GM12878 (cell line): ENCODE data around the gene PPP2R5D. TPM values are rescaled to one million over a fixed set of nuclear protein-coding genes. Genes with fewer than 3 reads are reported as not detected.

Experiments
- ATAC-seq: fragments of 200-7000 bp; cut with Tn5 transposase; 3 replicates; pipeline ENCODE4 v1.9.1; 2020; ENCODE audit warnings: mild to moderate bottlenecking, moderate library complexity
- BruUV-seq: library from RNA; stranded (reverse); fragments of 400-500 nt; replicated peaks from 2 replicates; lab custom pipeline; 2021; lab: Mats Ljungman, UMichigan
- CTCF ChIA-PET: fragments of 300-600 bp; sonication (Branson Sonifier 250); formaldehyde crosslinking; extraction: SDS; loops from one replicate; lab custom pipeline; 2021; ENCODE audit warnings: inconsistent platforms; lab: Yijun Ruan, JAX
- POLR2A ChIA-PET: fragments of 350-600 bp; formaldehyde crosslinking; extraction: SDS; loops from one replicate; lab custom pipeline; 2021; ENCODE audit warnings: inconsistent platforms; lab: Charles Lee
- RAD21 ChIA-PET: fragments of 300-600 bp; sonication (Branson Sonifier 250); formaldehyde crosslinking; loops from one replicate; lab custom pipeline; 2023; ENCODE audit warnings: antibody characterized with exemption; ENCODE audit not compliant: unreplicated experiment; lab: Charles Lee
- SMC1A ChIA-PET: fragments of 300-600 bp; sonication (Branson Sonifier 250); formaldehyde crosslinking; loops from one replicate; lab custom pipeline; 2023; ENCODE audit not compliant: unreplicated experiment, uncharacterized antibody; lab: Charles Lee
- DNase-seq: peaks from one replicate; pipeline ENCODE4 v3.0.0-alpha.2; 2011; ENCODE audit warnings: low read depth, low spot score
- FAIRE-seq: peaks from 3 replicates; lab custom pipeline; 2011; peaks lifted over from hg19 to GRCh38; lab: Jason Lieb, UNC
- H2AFZ ChIP-seq: 2 replicates; pipeline ENCODE4 v1.6.0; 2011; ENCODE audit warnings: low read depth, low read length, control low read depth; ENCODE audit not compliant: control insufficient read depth
- H3K27ac ChIP-seq: 2 replicates; pipeline ENCODE4 v1.5.1; 2011; ENCODE audit warnings: control low read depth; ENCODE audit not compliant: control insufficient read depth, insufficient read depth
- H3K27me3 ChIP-seq, 2 experiments: replicated peaks in 1 of 2; 2 replicates each; pipeline versions ENCODE4 v1.6.0 to v1.6.1; 2011; ENCODE audit warnings: low read length in 1 of 2; ENCODE audit not compliant: control insufficient read depth in 2 of 2, insufficient read depth in 2 of 2
- H3K36me3 ChIP-seq, 2 experiments: 2 replicates each; pipeline ENCODE4 v1.5.1; 2011; ENCODE audit warnings: low read length in 1 of 2; ENCODE audit not compliant: control insufficient read depth in 2 of 2, insufficient read depth in 2 of 2
- H3K4me1 ChIP-seq: 2 replicates; pipeline ENCODE4 v1.6.1; 2011; ENCODE audit warnings: mild to moderate bottlenecking, low read length, moderate library complexity, mixed read lengths; ENCODE audit not compliant: control insufficient read depth, insufficient read depth
- H3K4me2 ChIP-seq: 2 replicates; pipeline ENCODE4 v1.6.0; 2011; ENCODE audit warnings: control low read depth; ENCODE audit not compliant: control insufficient read depth, insufficient read depth
- H3K4me3 ChIP-seq: fragments of 200-600 bp; sonication (generic); 2 replicates; pipeline ENCODE4 v1.5.1; 2016
- H3K79me2 ChIP-seq: 2 replicates; pipeline ENCODE4 v1.6.0; 2011; ENCODE audit warnings: low read length; ENCODE audit not compliant: control insufficient read depth, insufficient read depth
- H3K9ac ChIP-seq: 2 replicates; pipeline ENCODE4 v1.8.0; 2011; ENCODE audit warnings: low read length, control low read depth, mixed read lengths; ENCODE audit not compliant: control insufficient read depth, insufficient read depth
- H3K9me3 ChIP-seq: replicated peaks from 3 replicates; pipeline ENCODE4 v1.5.1; 2011; ENCODE audit warnings: mild to moderate bottlenecking, low read length; ENCODE audit not compliant: control insufficient read depth, insufficient read depth
- H4K20me1 ChIP-seq: 2 replicates; pipeline ENCODE4 v1.6.0; 2011; ENCODE audit not compliant: control insufficient read depth, insufficient read depth
- ATF7 ChIP-seq: fragments of 450-650 bp; IDR thresholded peaks from 2 replicates; pipeline ENCODE4 v1.6.1; 2016; ENCODE audit warnings: low read depth, mild to moderate bottlenecking
- ETV6 ChIP-seq, 2 experiments: fragments of 450-650 bp in 1 of 2; IDR thresholded peaks in 1 of 2; conservative IDR thresholded peaks in 1 of 2; 2 replicates each; pipeline ENCODE4 v1.6.1; 2014; ENCODE audit warnings: antibody characterized with exemption in 1 of 2, borderline replicate concordance in 1 of 2, low read depth in 1 of 2, mild to moderate bottlenecking in 1 of 2, moderate library complexity in 1 of 2
- GATAD2B ChIP-seq: fragments of 450-650 bp; conservative IDR thresholded peaks from 2 replicates; pipeline ENCODE4 v1.6.1; 2017; ENCODE audit warnings: low read depth, mild to moderate bottlenecking, moderate library complexity
- IKZF2 ChIP-seq, 2 experiments: fragments of 450-650 bp; IDR thresholded peaks; 2 replicates each; pipeline ENCODE4 v1.6.1; 2017; ENCODE audit warnings: mild to moderate bottlenecking in 2 of 2, moderate library complexity in 2 of 2
- IRF4 ChIP-seq: IDR thresholded peaks from 2 replicates; pipeline ENCODE4 v1.6.1; 2011; ENCODE audit warnings: low read depth, low read length
- LARP7 ChIP-seq: fragments of 450-650 bp; IDR thresholded peaks from 2 replicates; pipeline ENCODE4 v1.6.1; 2017; ENCODE audit warnings: mild to moderate bottlenecking
- MYC ChIP-seq: IDR thresholded peaks from 2 replicates; pipeline ENCODE4 v1.6.1; 2011; ENCODE audit warnings: mild to moderate bottlenecking, low read length, moderate library complexity, inconsistent platforms; ENCODE audit not compliant: insufficient read depth, insufficient replicate concordance, insufficient read length, severe bottlenecking
- SREBF1 ChIP-seq: IDR thresholded peaks from 2 replicates; pipeline ENCODE4 v1.6.1; 2012; ENCODE audit warnings: mild to moderate bottlenecking, low read length
- TCF12 ChIP-seq: IDR thresholded peaks from 2 replicates; pipeline ENCODE4 v1.6.1; 2011; ENCODE audit warnings: low read depth, mild to moderate bottlenecking, low read length
- TCF7 ChIP-seq: IDR thresholded peaks from 2 replicates; pipeline ENCODE4 v1.6.1; 2014; ENCODE audit warnings: antibody characterized with exemption, borderline replicate concordance
- YY1 ChIP-seq: IDR thresholded peaks from 2 replicates; pipeline ENCODE4 v1.6.1; 2011; ENCODE audit warnings: low read depth, mild to moderate bottlenecking, low read length
- WGBS: methylation state at CpG from one replicate; pipeline ENCODE4 v1.1.6; 2016; ENCODE audit warnings: low lambda C conversion rate; ENCODE audit not compliant: insufficient replicate concordance, insufficient coverage; ENCODE audit errors: missing lambda C conversion rate; 5-methylcytosine and 5-hydroxymethylcytosine counted together
- in situ Hi-C: fragments of 300-500 bp; cut with MboI; formaldehyde crosslinking; loops from 9 replicates; pipeline ENCODE4 v1.14.3; 2018; ENCODE audit warnings: mixed read lengths
- intact Hi-C: fragments of 100-400 bp; cut with micrococcal nuclease; formaldehyde crosslinking; loops from one replicate; pipeline ENCODE4 v1.14.2; 2022; ENCODE audit not compliant: unreplicated experiment
- polyA plus RNA-seq, 11 experiments: library from polyadenylated mRNA; depleted of rRNA in 4 of 11; unstranded in 6 of 11; stranded (reverse) in 5 of 11; fragments of >200 nt; fragmentation: Nextera tagmentation in 4 of 11; fragmentation: Illumina TruSeq in 1 of 11; extraction: Ambion mirVana in 4 of 11; extraction: Trizol in 1 of 11; gene quantifications; 1 replicate in 1 of 11; 2 replicates in 10 of 11; pipeline versions ENCODE4 v1.2.1 to v1.2.3, GENCODE V29; 2011 to 2016; ENCODE audit warnings: inconsistent platforms in 2 of 11, missing spikeins in 2 of 11, low read depth in 1 of 11
- total RNA-seq, 4 experiments: library from RNA; depleted of rRNA in 3 of 4; stranded (reverse); fragments of >200 nt in 3 of 4; fragmentation: Illumina TruSeq in 1 of 4; extraction: Trizol in 1 of 4; gene quantifications; 2 replicates each; pipeline versions ENCODE4 v1.2.1 to v1.2.3, GENCODE V29; 2013 to 2021

PPP2R5D gene
- total and polyA plus RNA-seq, 10 of the 15 experiments (the other 5 are each of a cell fraction or from before 2014, with no cell fraction given), result 1.5 to 59.0 (median 32.0) TPM

DNA sequence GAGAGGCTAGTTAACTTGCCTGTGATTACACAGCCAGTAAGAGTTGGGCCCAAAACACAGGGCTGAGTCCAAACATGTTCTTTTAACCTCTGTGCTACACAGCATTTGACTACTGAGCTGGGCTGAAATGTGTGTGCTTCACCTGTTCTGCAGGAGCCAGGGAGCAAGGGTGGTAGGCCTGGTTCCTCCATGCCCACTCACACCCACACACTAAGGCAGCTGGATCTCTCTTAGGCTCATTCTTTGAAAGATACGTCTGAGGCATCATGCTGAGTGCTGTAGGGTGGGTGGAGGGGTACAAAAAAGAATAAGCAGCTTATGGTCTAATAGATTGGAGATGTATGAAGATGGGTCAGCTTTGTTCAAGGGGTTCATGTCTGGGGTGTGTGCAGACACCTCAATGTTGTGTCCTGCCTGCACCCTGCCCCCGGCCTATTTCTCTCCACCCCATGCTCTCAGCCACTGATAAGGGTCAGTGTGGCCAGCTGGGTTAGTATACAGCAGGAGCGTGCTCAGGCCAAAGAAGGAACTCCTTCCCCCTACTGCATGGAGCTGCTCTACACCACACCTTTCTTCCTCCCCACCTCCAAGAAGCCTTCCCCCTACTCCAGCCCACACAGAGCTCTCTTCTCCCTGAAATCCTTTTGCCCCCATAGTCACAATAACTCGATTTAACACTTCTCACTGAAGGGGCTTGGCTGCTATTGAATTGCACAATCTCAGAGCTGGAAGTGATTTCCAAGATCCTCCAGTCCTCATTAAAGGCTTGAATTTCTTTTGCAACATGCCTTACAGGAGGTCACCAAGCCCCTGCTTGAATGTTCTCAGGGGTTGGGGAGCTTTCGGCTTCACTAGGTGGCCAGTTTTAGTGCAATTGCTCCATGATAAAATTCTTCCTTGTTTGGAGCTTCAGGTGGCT, 3.4 kb downstream of the PPP2R5D start:
- intact Hi-C loops, result no loop called here
- no peak for FAIRE-seq
- BruUV-seq, result no TSS peak
- Histone ChIP-seq H3K9ac (no peak overlapping the region), H2AFZ (no peak overlapping the region), H3K27ac (no peak overlapping the region), H3K27me3 (no peaks in the 10 kb centered on the region), H3K4me1 (peaks cover 16% of the 10 kb centered on the region), H3K4me2 (peak overlapping the region; percentile 6), H3K9me3 (no peaks in the 10 kb centered on the region), H3K36me3 (peaks cover 2 to 8% of the 10 kb centered on the region in 2 experiments; a peak in 2 of 4 replicates), H4K20me1 (no peaks in the 10 kb centered on the region), H3K4me3 (no peak overlapping the region)
- ChIA-PET SMC1A (interaction anchor here (0.7 to 1.5 kb wide), 6 partner anchors 11 to 159 kb away, joined by 3 to 6 read pairs (median 3); no protein-coding TSS in a partner anchor), POLR2A (interaction anchor here (0.5 to 2.5 kb wide), 9 partner anchors 8 to 469 kb away, joined by 3 to 10 read pairs (median 4); partner anchors contain the start of genes KLHDC3, MEA1 and PEX6)
- no peak for ATAC-seq
- 76% methylated on average over 5 of the region's 5 CpGs for WGBS
- in situ Hi-C loops, result no loop called here
- TF ChIP-seq LARP7 (no peak), TCF12 (no peak), IKZF2 (IDR thresholded peaks at IDR 0.05) (no peak), GATAD2B (no peak), YY1 (no peak), SREBF1 (no peak), IRF4 (no peak), TCF7 (no peak), MYC (no peak), ETV6 (conservative IDR thresholded peaks at IDR 0.05 in 1 of 2, IDR thresholded peaks at IDR 0.05 in 1 of 2; ENCODE audit: borderline replicate concordance in 1 of 2, low read depth in 1 of 2) (no peak), ATF7 (no peak)
- TF ChIP-seq, all 136 proteins: peak for 0
- peaks cover 14% of the 10 kb centered on the region for H3K79me2 ChIP-seq
- CTCF ChIA-PET, result interaction anchor here (1.0 to 1.2 kb wide), 3 partner anchors 29 to 86 kb away, joined by 3 to 4 read pairs (median 3); no protein-coding TSS in a partner anchor
- RAD21 ChIA-PET, result interaction anchor here (0.6 kb wide), 1 partner anchor 95 kb away, joined by 3 read pairs; no protein-coding TSS in a partner anchor
- no peak for DNase-seq
